ENCODE measurements around the gene NIBAN1. TPM values are rescaled to one million over a fixed set of nuclear protein-coding genes. Genes with fewer than 3 reads are reported as not detected.
A peak's percentile ranks its signal among the peaks of the same experiment; 100 is the strongest.

NIBAN1 gene
- polyA plus RNA-seq, 3 donors = 10.2 to 24.6 (median 12.4) TPM

- Histone ChIP-seq H4K20me1 (ENCODE audit: insufficient read depth, low read length) (peaks cover 54% of the 10 kb centered on the region), H3K27me3 (ENCODE audit: control insufficient read depth in 2 of 2, insufficient read depth in 2 of 2, low read length in 2 of 2) (no peaks in the 10 kb centered on the region), H3K79me2 (ENCODE audit: insufficient read depth, low read length) (peaks cover 85% of the 10 kb centered on the region), H3K4me2 (replicated peaks; ENCODE audit: extremely low read depth, low read length, poor library complexity, severe bottlenecking) (no peak overlapping the region), H3K4me1 (ENCODE audit: control insufficient read depth in 1 of 2, insufficient read depth in 2 of 2, low read length in 2 of 2) (peaks cover 25 to 35% of the 10 kb centered on the region in 2 donors), H3K9me3 (replicated peaks in 1 of 2; ENCODE audit: control insufficient read depth in 1 of 2, insufficient read depth in 1 of 2, low read length in 2 of 2) (no peaks in the 10 kb centered on the region), H3K9ac (ENCODE audit: insufficient read depth, low read length, poor library complexity, severe bottlenecking) (no peak overlapping the region), H3K4me3 (replicated peaks in 1 of 3; ENCODE audit: low read depth in 2 of 3, low read length in 3 of 3) (no peak overlapping the region), H2AFZ (ENCODE audit: insufficient read depth, low read depth, low read length, poor library complexity, severe bottlenecking) (no peak overlapping the region), H3K27ac (ENCODE audit: low read depth in 1 of 2, low read length in 2 of 2) (peak overlapping the region in 1 of 2 donors; percentile 0), H3K36me3 (replicated peaks in 1 of 2; ENCODE audit: control insufficient read depth in 1 of 2, insufficient read depth in 2 of 2, low read length in 2 of 2) (peaks cover 0 to 2% of the 10 kb centered on the region in 2 donors)
- no peak for DNase-seq
- intact Hi-C loops (cut with micrococcal nuclease) = no loop called here
- no peaks in the 10 kb centered on the region for H3K27me3 Mint-ChIP-seq (ENCODE audit: low read depth in 3 of 3)
- no peak overlapping the region for H3K4me3 Mint-ChIP-seq
- no peak for TF ChIP-seq CTCF (IDR thresholded peaks at IDR 0.05)
- WGBS (ENCODE audit: insufficient coverage) = 100% methylated on average over 1 of the region's 2 CpGs
- peaks cover 5 to 17% of the 10 kb centered on the region in 2 donors for H3K36me3 Mint-ChIP-seq
- H3K4me1 Mint-ChIP-seq = peaks cover 45% of the 10 kb centered on the region
- H3K9me3 Mint-ChIP-seq = no peaks in the 10 kb centered on the region
- H3K27ac Mint-ChIP-seq = no peak overlapping the region
Measured at GRCh38 chr1:184941410-184941733, 32.9 kb downstream of the NIBAN1 start.

GRCh38 chr1:184940694-184941409 lies 33.5 kb downstream of the NIBAN1 start:
- no peak for TF ChIP-seq CTCF (IDR thresholded peaks at IDR 0.05)
- peaks cover 89% of the 10 kb centered on the region for H3K79me2 ChIP-seq (ENCODE audit: insufficient read depth, low read length)
- peaks cover 0 to 7% of the 10 kb centered on the region in 2 donors for H3K36me3 ChIP-seq (replicated peaks in 1 of 2; ENCODE audit: control insufficient read depth in 1 of 2, insufficient read depth in 2 of 2, low read length in 2 of 2)
- no peak overlapping the region for H3K9ac ChIP-seq (ENCODE audit: insufficient read depth, low read length, poor library complexity, severe bottlenecking)
- Mint-ChIP-seq H3K4me3 (no peak overlapping the region), H3K4me1 (peaks cover 42% of the 10 kb centered on the region), H3K36me3 (peaks cover 8 to 21% of the 10 kb centered on the region in 2 donors), H3K27me3 (ENCODE audit: low read depth in 3 of 3) (no peaks in the 10 kb centered on the region), H3K9me3 (no peaks in the 10 kb centered on the region), H3K27ac (no peak overlapping the region)
- peaks cover 57% of the 10 kb centered on the region for H4K20me1 ChIP-seq (ENCODE audit: insufficient read depth, low read length)
- H2AFZ ChIP-seq (ENCODE audit: insufficient read depth, low read depth, low read length, poor library complexity, severe bottlenecking) = no peak overlapping the region
- no peaks in the 10 kb centered on the region for H3K9me3 ChIP-seq (replicated peaks in 1 of 2; ENCODE audit: control insufficient read depth in 1 of 2, insufficient read depth in 1 of 2, low read length in 2 of 2)
- H3K4me3 ChIP-seq (replicated peaks in 1 of 3; ENCODE audit: low read depth in 2 of 3, low read length in 3 of 3) = no peak overlapping the region
- DNase-seq = peak in 1 of 3 donors; percentile 26
- intact Hi-C loops (cut with micrococcal nuclease) = no loop called here
- peaks cover 19 to 29% of the 10 kb centered on the region in 2 donors for H3K4me1 ChIP-seq (ENCODE audit: control insufficient read depth in 1 of 2, insufficient read depth in 2 of 2, low read length in 2 of 2)
- no peak overlapping the region for H3K4me2 ChIP-seq (replicated peaks; ENCODE audit: extremely low read depth, low read length, poor library complexity, severe bottlenecking)
- peak overlapping the region in 1 of 2 donors; percentile 0 for H3K27ac ChIP-seq (ENCODE audit: low read depth in 1 of 2, low read length in 2 of 2)
- H3K27me3 ChIP-seq (ENCODE audit: control insufficient read depth in 2 of 2, insufficient read depth in 2 of 2, low read length in 2 of 2) = no peaks in the 10 kb centered on the region
- WGBS (ENCODE audit: insufficient coverage) = no CpG with 5 or more reads among the region's 8 CpGs

All from CD14-positive monocyte (primary cell).